Measurements from ENCODE around the gene RAPGEF5.

The RAPGEF5 gene

DNA sequence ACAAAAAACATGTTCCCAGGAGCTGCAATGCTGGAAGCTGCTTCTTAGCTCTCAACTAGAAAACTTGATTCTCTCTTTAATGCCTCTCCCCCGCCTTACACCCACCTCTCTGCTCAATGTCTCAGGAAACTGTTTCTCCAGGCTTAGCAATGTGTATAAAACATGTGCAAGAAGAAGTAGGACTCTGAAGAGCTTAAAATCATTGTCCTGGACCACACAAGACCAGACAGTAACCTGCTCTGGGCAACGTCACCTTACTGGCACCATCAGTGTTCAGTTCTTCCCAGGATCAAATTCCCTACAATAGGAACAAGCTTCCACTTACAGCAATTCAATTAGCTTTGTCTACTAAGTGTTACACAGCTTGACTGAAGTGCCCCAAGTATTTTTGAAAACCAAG, 104.9 kb downstream of the RAPGEF5 start:
- DNase-seq = no peak

GRCh38 chr7:22251281-22251680, 105.7 kb downstream of the RAPGEF5 start:
- DNase-seq = no peak

GRCh38 chr7:22250390-22250789, 106.6 kb downstream of the RAPGEF5 start:
- no peak for DNase-seq

DNA sequence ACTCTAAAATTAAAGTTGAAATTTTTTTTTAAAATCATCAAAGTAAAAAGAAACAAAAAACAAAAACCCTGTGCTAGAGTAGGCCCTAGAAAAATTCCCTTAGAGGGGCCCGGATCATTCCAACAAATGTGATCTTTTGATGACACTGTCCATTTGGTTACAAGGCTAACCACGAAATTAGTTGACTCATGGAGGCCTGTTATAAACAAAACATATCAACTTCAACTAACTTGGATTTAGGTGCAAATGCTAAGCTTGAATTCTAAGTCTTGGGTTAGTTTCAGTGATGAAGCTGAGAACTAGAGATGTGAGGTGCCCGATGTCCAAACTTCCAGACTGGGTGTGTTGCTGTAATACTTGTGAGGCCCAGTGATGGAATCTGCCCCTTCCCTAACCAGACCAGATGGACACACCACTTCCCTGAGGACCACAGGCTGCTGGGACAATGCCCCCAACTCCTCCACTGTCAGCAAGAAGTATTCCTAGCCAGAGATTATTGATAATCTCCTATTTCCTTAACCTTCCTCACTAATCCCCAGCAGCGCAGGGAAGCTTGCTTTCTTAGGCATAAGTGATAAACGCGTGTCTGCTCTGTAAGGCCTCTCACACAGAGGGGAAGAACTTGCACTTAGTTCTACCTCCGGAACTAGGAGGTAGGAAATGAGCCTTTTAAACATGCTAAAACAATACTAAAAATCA, 108.7 kb downstream of the RAPGEF5 start:
- DNase-seq = no peak

DNA sequence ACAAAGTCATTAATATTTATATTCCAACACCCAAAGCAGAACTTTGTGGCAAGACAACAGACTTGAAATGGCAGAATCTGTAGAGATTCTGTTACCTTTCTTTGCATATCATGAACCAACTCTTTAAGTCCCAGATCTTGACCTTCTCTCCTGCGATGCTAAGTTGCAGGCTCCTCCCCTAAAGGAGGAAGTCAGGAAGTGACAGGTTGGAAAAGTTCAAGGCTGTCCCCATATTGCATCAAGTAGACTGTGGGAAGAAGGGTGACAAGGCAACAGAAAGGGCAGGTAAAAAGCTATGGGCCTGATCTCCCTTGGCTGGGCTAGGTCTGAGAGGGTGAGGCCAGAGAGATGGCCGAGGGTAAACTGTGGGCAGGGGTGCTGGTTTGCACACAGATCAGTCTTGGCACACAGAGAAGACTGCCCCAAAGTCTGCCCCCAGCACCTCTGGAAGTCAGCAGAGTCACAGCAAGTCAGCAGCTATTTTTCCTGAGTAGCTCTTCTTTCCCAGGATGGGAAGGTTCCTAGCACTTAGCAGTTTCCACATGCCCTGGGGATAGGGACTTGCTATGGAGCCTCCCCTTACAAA, 115.1 kb downstream of the RAPGEF5 start:
- DNase-seq = no peak

- DNase-seq = no peak
Observed at GRCh38 chr7:22240904-22241571, 115.9 kb downstream of the RAPGEF5 start.

DNA sequence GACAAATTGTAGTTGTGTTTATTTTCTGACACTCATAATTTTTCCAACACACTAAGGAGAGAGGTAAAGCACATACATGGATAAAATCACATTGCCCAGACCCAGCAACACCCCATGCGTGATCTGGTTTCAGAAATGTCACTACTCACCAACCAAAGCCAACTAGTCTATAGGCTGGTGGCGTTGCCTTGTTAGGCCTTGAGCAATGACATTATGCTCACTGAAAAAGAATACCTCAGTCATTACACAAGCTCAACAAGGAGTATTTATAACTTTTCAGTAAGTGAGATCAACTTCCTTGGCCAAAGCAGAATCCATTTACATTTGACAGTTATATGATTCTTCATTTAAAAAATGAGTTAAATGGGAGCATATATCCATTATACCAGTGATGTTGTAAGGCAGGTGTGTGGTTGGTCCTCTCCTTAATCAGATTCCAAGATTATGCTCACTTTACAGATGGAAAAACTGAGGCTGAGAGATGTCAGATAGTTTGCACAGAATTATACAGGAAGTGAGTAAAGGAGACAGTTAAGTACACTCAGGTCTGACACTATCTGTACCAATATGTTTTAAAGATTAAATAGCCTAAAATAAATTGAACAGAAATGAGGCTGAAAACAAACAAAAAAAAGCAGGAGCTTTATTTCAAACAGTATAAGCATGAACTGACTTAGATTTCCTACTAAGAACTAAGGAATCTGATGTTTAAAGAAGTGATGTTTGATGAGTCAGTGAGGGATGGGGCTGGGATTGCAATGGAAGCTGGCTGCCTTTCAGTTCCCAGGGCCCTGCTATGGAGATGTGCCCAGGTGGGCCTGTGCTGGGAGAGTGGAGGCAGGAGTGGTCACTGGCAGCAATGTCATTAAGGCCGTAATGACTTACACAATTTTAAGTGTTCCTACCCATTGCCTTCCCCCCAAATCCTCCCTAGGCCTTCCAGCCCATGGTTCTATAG, 118.3 kb downstream of the RAPGEF5 start:
- DNase-seq = no peak

DNA sequence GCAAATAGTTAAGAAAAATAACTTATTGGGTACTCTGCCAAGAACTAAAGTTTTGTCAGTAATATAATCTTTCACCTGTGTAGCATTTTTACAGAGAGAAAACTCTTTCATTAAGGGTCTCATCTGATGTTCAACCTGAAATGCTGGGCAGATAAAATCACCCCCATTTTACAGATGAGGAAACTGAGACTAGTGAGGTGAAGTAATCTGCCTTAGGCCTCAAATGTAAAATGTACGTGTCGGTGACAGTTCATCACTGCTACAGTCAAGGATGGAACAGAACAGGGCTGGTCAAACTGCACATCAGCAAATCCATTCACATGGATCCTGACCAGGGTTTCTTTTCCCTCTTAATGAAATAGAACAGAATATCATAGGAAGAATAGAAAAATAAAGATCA, 121.8 kb downstream of the RAPGEF5 start:
- DNase-seq = no peak

GRCh38 chr7:22234227-22234626, 122.7 kb downstream of the RAPGEF5 start:
- no peak for DNase-seq

GRCh38 chr7:22231806-22232205, 125.1 kb downstream of the RAPGEF5 start:
- DNase-seq = no peak

DNA sequence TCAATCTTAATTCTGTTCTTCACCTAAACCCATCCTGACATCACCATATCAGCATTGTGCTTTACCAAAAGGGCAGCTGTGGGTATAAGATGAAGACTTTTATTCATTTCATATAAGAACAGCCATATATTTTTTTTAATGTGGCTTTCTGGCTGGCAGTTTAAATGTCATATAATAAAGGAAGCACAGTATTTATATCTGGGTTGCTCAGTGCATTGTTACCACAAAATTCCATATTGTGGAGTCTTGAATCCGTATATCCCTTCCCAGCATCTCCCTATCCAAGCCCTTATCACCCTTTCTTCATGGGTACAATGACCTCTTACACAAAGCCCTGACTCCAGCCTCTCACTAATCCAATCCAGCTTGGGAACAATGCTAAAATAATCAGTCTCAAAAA, 125.8 kb downstream of the RAPGEF5 start:
- DNase-seq = no peak

- no peak for DNase-seq
Observed at GRCh38 chr7:22230238-22230637, 126.7 kb downstream of the RAPGEF5 start.

- DNase-seq = no peak
Observed at GRCh38 chr7:22229148-22229547, 127.8 kb downstream of the RAPGEF5 start.

- no peak for DNase-seq
Observed at GRCh38 chr7:22223807-22224206, 133.1 kb downstream of the RAPGEF5 start.

- DNase-seq = no peak
Observed at GRCh38 chr7:22220941-22221340, 136.0 kb downstream of the RAPGEF5 start.

- DNase-seq = no peak
Observed at GRCh38 chr7:22219739-22220493, 137.0 kb downstream of the RAPGEF5 start.

- no peak for DNase-seq
Observed at GRCh38 chr7:22219036-22219435, 137.9 kb downstream of the RAPGEF5 start.

GRCh38 chr7:22216832-22217475, 140.0 kb downstream of the RAPGEF5 start:
- no peak for DNase-seq

- DNase-seq = no peak
Observed at GRCh38 chr7:22216309-22216708, 140.6 kb downstream of the RAPGEF5 start.

DNA sequence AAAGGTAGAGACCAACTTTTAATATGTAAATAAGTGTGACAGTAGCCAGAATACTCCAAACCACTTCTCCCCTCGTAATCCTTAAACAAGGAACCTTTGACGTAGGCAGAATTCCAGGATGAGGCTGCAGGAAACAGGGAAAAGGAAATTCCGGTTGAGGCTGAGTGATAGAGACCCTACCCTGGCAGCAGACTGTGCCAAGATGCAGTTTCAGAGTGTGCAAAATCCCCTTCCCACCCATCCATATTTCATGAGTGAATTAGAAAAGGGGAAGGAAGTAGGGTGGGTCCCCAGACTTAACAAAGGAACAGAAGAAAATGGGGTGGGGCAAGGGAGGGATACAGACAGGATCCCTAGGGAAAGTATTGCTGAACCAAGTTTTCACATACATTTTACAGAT, 143.0 kb downstream of the RAPGEF5 start:
- DNase-seq = no peak

- no peak for DNase-seq
Observed at GRCh38 chr7:22213081-22213480, 143.9 kb downstream of the RAPGEF5 start.

GRCh38 chr7:22210967-22211366, 146.0 kb downstream of the RAPGEF5 start:
- no peak for DNase-seq

All from activated CD4-positive, alpha-beta T cell treated with anti-CD3 and anti-CD28 coated beads, Interleukin-10, Interleukin-2, amounts not matched to agents 100 ng/mL and 50 ng/mL, durations not matched to agents 16 hours and 8 hours (primary cell).